ENCODE measurements around the gene TMEM74B. TPM values are rescaled to one million over a fixed set of nuclear protein-coding genes. Genes with fewer than 3 reads are reported as not detected.

TMEM74B gene
- total and polyA plus RNA-seq, 4 donors = 0.14 to 3.4 (median 0.59) TPM

DNA sequence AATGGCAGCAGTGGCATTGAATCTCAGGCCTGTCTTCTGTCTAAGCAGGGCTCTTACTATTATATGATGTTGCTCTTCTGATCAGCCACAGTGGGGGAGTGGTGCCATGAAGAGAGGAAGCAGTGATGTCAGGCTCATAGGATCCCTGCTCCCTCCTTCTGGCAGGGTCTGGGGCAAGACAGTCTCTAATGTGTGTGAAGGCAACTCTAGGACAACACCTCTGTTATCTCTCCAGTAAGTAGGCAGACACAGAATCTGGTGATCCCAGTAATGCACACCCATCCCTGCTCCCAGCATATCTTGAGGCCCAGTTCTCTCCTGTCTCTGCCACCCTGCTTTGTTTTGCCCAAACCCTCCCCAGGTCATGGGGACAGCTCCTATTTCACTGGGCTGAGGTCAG, 27.2 kb upstream of the TMEM74B start:
- H3K4me3 ChIP-seq (ENCODE audit: low read depth in 1 of 3, low read length in 3 of 3) = no peak overlapping the region
- no peaks in the 10 kb centered on the region for H3K9me3 ChIP-seq (ENCODE audit: control insufficient read depth in 4 of 4, low read length in 3 of 4)
- H3K9ac ChIP-seq (ENCODE audit: low read depth in 1 of 2, low read length in 2 of 2) = no peak overlapping the region
- peak; percentile 39 for DNase-seq (ENCODE audit: low spot score)
- no peak overlapping the region for H3K27ac ChIP-seq (ENCODE audit: low read depth in 1 of 2, low read length in 2 of 2)
- TF ChIP-seq SP1 (IDR thresholded peaks at IDR 0.05) (no peak), GABPA (IDR thresholded peaks at IDR 0.05 in 1 of 2, conservative IDR thresholded peaks at IDR 0.05 in 1 of 2) (no peak), YY1 (IDR thresholded peaks at IDR 0.05) (no peak)
- no peaks in the 10 kb centered on the region for H3K36me3 ChIP-seq (ENCODE audit: control insufficient read depth in 4 of 4, insufficient read depth in 3 of 4, low read depth in 1 of 4, low read length in 3 of 4)
- no peaks in the 10 kb centered on the region for H3K4me1 ChIP-seq (ENCODE audit: control insufficient read depth in 4 of 4, insufficient read depth in 4 of 4, low read length in 3 of 4)
- H3K27me3 ChIP-seq (ENCODE audit: control insufficient read depth in 4 of 4, insufficient read depth in 4 of 4, low read length in 3 of 4) = no peaks in the 10 kb centered on the region

- Histone ChIP-seq H3K9ac (ENCODE audit: low read depth in 1 of 2, low read length in 2 of 2) (no peak overlapping the region), H3K36me3 (ENCODE audit: control insufficient read depth in 4 of 4, insufficient read depth in 3 of 4, low read depth in 1 of 4, low read length in 3 of 4) (no peaks in the 10 kb centered on the region), H3K27ac (ENCODE audit: low read depth in 1 of 2, low read length in 2 of 2) (no peak overlapping the region), H3K4me3 (ENCODE audit: low read depth in 1 of 3, low read length in 3 of 3) (no peak overlapping the region), H3K9me3 (ENCODE audit: control insufficient read depth in 4 of 4, low read length in 3 of 4) (no peaks in the 10 kb centered on the region), H3K4me1 (ENCODE audit: control insufficient read depth in 4 of 4, insufficient read depth in 4 of 4, low read length in 3 of 4) (no peaks in the 10 kb centered on the region), H3K27me3 (ENCODE audit: control insufficient read depth in 4 of 4, insufficient read depth in 4 of 4, low read length in 3 of 4) (no peaks in the 10 kb centered on the region)
- TF ChIP-seq TAF1 (conservative IDR thresholded peaks at IDR 0.05) (no peak), FOXA2 (IDR thresholded peaks at IDR 0.05) (no peak), YY1 (IDR thresholded peaks at IDR 0.05) (no peak), FOXA1 (IDR thresholded peaks at IDR 0.05) (no peak), ZBTB33 (IDR thresholded peaks at IDR 0.05) (no peak), ATF3 (IDR thresholded peaks at IDR 0.05) (no peak), RXRA (IDR thresholded peaks at IDR 0.05) (no peak), EGR1 (IDR thresholded peaks at IDR 0.05; ENCODE audit: low read depth in 2 of 2) (no peak), RAD21 (IDR thresholded peaks at IDR 0.05) (no peak), CTCF (IDR thresholded peaks at IDR 0.05; ENCODE audit: low read depth, low read length, missing input control) (no peak), REST (IDR thresholded peaks at IDR 0.05) (no peak), GABPA (IDR thresholded peaks at IDR 0.05 in 1 of 2, conservative IDR thresholded peaks at IDR 0.05 in 1 of 2) (no peak), JUND (IDR thresholded peaks at IDR 0.05) (no peak), NR2F2 (IDR thresholded peaks at IDR 0.05) (no peak), SP1 (IDR thresholded peaks at IDR 0.05) (no peak), HNF4A (conservative IDR thresholded peaks at IDR 0.05) (no peak), HNF4G (IDR thresholded peaks at IDR 0.05) (no peak)
- TF ChIP-seq, protein P1, sequence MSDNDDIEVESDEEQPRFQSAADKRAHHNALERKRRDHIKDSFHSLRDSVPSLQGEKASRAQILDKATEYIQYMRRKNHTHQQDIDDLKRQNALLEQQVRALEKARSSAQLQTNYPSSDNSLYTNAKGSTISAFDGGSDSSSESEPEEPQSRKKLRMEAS (IDR thresholded peaks at IDR 0.05) = no peak
- no peak for DNase-seq (ENCODE audit: low spot score)
- 89% methylated on average over 1 of the region's 1 CpG for WGBS
These were observed 25.7 kb upstream of the TMEM74B start for GRCh38 chr20:1210501-1210900.

All from liver (tissue), 9 donors.